Measurements from ENCODE around the gene SLC50A1.

SLC50A1 gene

GRCh38 chr1:155166051-155166470, 30.4 kb downstream of the SLC50A1 start:
- TF ChIP-seq ZNF596 (tag by site-specific recombination; IDR thresholded peaks at IDR 0.05) (no peak), ZNF311 (tag by site-specific recombination; IDR thresholded peaks at IDR 0.05; ENCODE audit: borderline replicate concordance) (no peak), ZNF157 (tag by site-specific recombination; IDR thresholded peaks at IDR 0.05) (no peak), ZNF521 (tag by site-specific recombination; IDR thresholded peaks at IDR 0.05) (no peak), ZBTB49 (tag by site-specific recombination; IDR thresholded peaks at IDR 0.05; ENCODE audit: low read depth) (no peak), ZNF704 (tag by site-specific recombination; IDR thresholded peaks at IDR 0.05) (no peak), ZNF654 (tag by site-specific recombination; IDR thresholded peaks at IDR 0.05; ENCODE audit: low read depth) (no peak), WT1 (tag by site-specific recombination; IDR thresholded peaks at IDR 0.05) (no peak)
- Histone ChIP-seq H3K36me3 (ENCODE audit: control insufficient read depth in 2 of 2, insufficient read depth in 1 of 2, low read length in 2 of 2) (peaks cover 0 to 25% of the 10 kb centered on the region in 2 experiments; a peak in 2 of 3 replicates), H3K4me1 (ENCODE audit: control insufficient read depth, insufficient read depth, low read length) (no peaks in the 10 kb centered on the region; the same call in 1 of the 2 replicates), H3K9me3 (ENCODE audit: control insufficient read depth, insufficient read depth, low read depth, low read length) (no peaks in the 10 kb centered on the region), H3K4me3 (ENCODE audit: low read depth, low read length) (no peak overlapping the region), H3K27ac (ENCODE audit: extremely low read depth, low read depth, low read length) (no peak overlapping the region)
- ChIA-PET POLR2A (no interaction called here), CTCF (interaction anchor here (0.6 to 12.2 kb wide), 6 partner anchors 11 to 104 kb away, joined by 3 to 439 read pairs (median 9); no protein-coding TSS in a partner anchor)

GRCh38 chr1:155166471-155167165, 31.0 kb downstream of the SLC50A1 start:
- H3K36me3 ChIP-seq (ENCODE audit: control insufficient read depth in 2 of 2, insufficient read depth in 1 of 2, low read length in 2 of 2) = peaks cover 3 to 29% of the 10 kb centered on the region in 2 experiments; a peak in 2 of 3 replicates
- CTCF ChIA-PET = interaction anchor here (1.4 to 12.2 kb wide), 11 partner anchors 12 to 122 kb away, joined by 4 to 439 read pairs (median 9); no protein-coding TSS in a partner anchor
- no peaks in the 10 kb centered on the region for H3K9me3 ChIP-seq (ENCODE audit: control insufficient read depth, insufficient read depth, low read depth, low read length)
- H3K27ac ChIP-seq (ENCODE audit: extremely low read depth, low read depth, low read length) = no peak overlapping the region
- POLR2A ChIA-PET = interaction anchor here (0.6 to 1.8 kb wide), 9 partner anchors 7 to 155 kb away, joined by 3 to 17 read pairs (median 7); partner anchors contain the start of gene SLC50A1
- no peak overlapping the region for H3K4me3 ChIP-seq (ENCODE audit: low read depth, low read length)
- H3K4me1 ChIP-seq (ENCODE audit: control insufficient read depth, insufficient read depth, low read length) = no peaks in the 10 kb centered on the region; the same call in 1 of the 2 replicates
- TF ChIP-seq PRDM2 (tag by site-specific recombination; IDR thresholded peaks at IDR 0.05; ENCODE audit: borderline replicate concordance) = no peak
- TF ChIP-seq INSM2 (tag by site-specific recombination; IDR thresholded peaks at IDR 0.05) = no peak

All from HEK293 (cell line).